ENCODE data around the gene NKPD1. TPM values are rescaled to one million over a fixed set of nuclear protein-coding genes. Genes with fewer than 3 reads are reported as not detected.

Gene NKPD1
- total RNA-seq, 4 donors from 2014 or later, result 0.16 TPM; not detected in 3

DNA sequence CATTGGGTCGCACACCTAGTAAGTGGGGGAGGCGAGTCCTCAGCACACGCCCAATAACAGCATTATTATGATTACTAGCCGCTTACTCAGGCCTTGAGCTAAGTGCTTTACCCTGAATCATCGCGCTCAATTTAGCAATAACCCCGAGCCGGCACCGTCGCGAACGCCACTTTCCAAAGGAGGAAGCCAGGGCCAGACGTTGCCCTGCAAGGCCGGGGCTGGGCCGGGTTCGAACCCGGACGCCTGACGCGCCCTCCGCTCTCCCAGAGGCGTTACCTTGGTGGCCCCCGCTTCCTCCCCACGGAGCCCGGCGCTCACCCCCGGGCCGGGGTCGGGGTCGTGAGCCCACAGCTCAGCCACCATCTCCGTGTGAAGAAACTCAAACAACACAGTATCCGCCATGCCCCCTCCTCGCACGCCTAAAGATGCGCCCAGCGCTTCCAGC, 17.1 kb upstream of the NKPD1 start, which contains the start of gene TRAPPC6A:
Gene TRAPPC6A (minus strand): TSS at position 421 of the 445 bp plus-strand sequence. CDS start 19 bp downstream, at position 402.
- H3K27ac ChIP-seq, result peak within 1 kb of the TSS; percentile 98 to 100 (median 99)
- peak; percentile 91 to 93 for TF ChIP-seq POLR2A (IDR thresholded peaks at IDR 0.05)
- TF ChIP-seq, protein P1, sequence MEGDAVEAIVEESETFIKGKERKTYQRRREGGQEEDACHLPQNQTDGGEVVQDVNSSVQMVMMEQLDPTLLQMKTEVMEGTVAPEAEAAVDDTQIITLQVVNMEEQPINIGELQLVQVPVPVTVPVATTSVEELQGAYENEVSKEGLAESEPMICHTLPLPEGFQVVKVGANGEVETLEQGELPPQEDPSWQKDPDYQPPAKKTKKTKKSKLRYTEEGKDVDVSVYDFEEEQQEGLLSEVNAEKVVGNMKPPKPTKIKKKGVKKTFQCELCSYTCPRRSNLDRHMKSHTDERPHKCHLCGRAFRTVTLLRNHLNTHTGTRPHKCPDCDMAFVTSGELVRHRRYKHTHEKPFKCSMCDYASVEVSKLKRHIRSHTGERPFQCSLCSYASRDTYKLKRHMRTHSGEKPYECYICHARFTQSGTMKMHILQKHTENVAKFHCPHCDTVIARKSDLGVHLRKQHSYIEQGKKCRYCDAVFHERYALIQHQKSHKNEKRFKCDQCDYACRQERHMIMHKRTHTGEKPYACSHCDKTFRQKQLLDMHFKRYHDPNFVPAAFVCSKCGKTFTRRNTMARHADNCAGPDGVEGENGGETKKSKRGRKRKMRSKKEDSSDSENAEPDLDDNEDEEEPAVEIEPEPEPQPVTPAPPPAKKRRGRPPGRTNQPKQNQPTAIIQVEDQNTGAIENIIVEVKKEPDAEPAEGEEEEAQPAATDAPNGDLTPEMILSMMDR (IDR thresholded peaks at IDR 0.05 in 4 of 5, conservative IDR thresholded peaks at IDR 0.05 in 1 of 5), result no peak
- H3K4me3 ChIP-seq, result peak within 1 kb of the TSS; percentile 82 to 93 (median 87)
- H3K9me3 ChIP-seq, result no peaks in the 10 kb centered on the region
- peaks cover 16 to 25% of the 10 kb centered on the region in 2 donors for H3K4me1 ChIP-seq
- no peaks in the 10 kb centered on the region for H3K27me3 ChIP-seq
- in situ Hi-C loops (cut with MboI; ENCODE audit: low sequenced_read_pairs in 4 of 4) (no loop called here), intact Hi-C loops (cut with DNase I; ENCODE audit: low total_unique reads) (loop anchor here (1.0 to 5.0 kb wide), 6 partner anchors 73 to 331 kb away; partner anchors contain the start of genes MARK4, NECTIN2, PPM1N and RTN2)
- ATAC-seq, result peak; percentile 3 to 18
- no peak for DNase-seq
- H3K36me3 ChIP-seq, result peaks cover 0 to 11% of the 10 kb centered on the region in 2 donors

DNA sequence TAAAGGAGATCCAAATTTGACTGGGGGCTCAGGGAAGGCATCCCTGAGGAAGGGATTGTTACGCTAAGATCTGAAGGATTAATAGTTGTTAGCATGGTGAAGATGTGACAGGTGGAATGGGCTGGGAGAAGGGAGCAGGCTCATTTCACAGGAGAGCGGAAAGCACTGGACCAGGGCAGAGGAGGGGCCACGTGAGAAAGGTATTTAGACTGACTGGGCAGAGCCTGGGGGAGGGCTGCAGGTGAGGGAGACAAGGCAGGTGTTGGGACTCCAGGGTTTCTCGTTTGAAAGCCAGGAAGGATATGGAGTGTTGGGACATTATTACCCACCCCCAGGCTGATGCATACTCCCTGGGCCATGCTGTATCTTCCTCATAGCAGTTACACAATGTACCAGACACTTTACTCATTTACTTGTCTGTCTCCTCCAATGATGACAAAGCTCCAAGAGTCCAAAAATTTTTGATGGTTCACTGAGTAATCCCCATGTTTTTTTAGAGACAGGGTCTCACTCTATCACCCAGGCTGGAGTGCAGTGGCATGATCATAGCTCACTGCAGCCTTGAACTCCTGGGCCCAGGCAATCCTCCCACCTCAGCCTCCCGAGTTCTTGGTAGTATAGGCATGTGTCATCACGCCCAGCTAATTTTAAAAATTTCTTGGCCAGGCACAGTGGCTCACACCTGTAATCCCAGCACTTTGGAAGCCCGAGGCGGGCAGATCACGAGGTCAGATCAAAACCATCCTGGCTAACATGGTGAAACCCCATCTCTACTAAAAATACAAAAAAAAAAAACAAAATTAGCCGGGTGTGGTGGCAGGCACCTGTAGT, 14.9 kb upstream of the NKPD1 start:
- no peak overlapping the region for H3K4me3 ChIP-seq
- intact Hi-C loops (cut with DNase I; ENCODE audit: low total_unique reads) (loop anchor here (2.0 to 5.0 kb wide), 2 partner anchors 153 to 322 kb away; partner anchors contain the start of genes PPM1N and RTN2), in situ Hi-C loops (cut with MboI; ENCODE audit: low sequenced_read_pairs in 4 of 4) (no loop called here)
- peaks cover 0 to 5% of the 10 kb centered on the region in 2 donors for H3K36me3 ChIP-seq
- no peak for TF ChIP-seq POLR2A (IDR thresholded peaks at IDR 0.05)
- TF ChIP-seq, protein P1 (IDR thresholded peaks at IDR 0.05 in 4 of 5, conservative IDR thresholded peaks at IDR 0.05 in 1 of 5), result no peak
- H3K27ac ChIP-seq, result no peak overlapping the region
- no peaks in the 10 kb centered on the region for H3K27me3 ChIP-seq
- ATAC-seq (no peak), DNase-seq (no peak)
- H3K4me1 ChIP-seq, result peaks cover 15 to 18% of the 10 kb centered on the region in 2 donors
- no peaks in the 10 kb centered on the region for H3K9me3 ChIP-seq

DNA sequence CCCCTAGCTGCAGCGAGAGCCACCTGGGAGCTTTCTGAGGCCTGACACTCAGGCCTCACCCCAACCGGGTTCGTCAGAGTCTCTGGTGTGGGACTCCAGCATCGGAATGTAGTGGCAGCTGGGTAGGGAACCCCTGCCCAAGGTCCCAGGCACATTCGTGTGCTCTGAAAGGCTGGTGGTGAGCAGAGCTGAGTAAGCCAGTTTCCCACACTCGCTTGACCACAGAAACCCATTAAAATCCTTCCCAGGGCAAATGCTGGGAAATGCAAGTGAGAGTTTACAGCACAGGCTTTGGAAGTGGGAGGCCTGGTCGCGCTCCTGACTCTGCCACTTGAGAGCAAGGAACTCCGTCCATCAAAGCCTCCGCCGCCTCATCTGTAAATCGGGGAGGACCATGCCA, 13.0 kb upstream of the NKPD1 start:
- Histone ChIP-seq H3K27me3 (no peaks in the 10 kb centered on the region), H3K36me3 (no peaks in the 10 kb centered on the region), H3K4me3 (no peak overlapping the region), H3K27ac (no peak overlapping the region), H3K9me3 (no peaks in the 10 kb centered on the region), H3K4me1 (peaks cover 5 to 9% of the 10 kb centered on the region in 2 donors)
- in situ Hi-C loops (cut with MboI; ENCODE audit: low sequenced_read_pairs in 4 of 4) (no loop called here), intact Hi-C loops (cut with DNase I; ENCODE audit: low total_unique reads) (no loop called here)
- no peak for ATAC-seq
- TF ChIP-seq POLR2A (IDR thresholded peaks at IDR 0.05), result no peak
- TF ChIP-seq, protein P1 (IDR thresholded peaks at IDR 0.05 in 4 of 5, conservative IDR thresholded peaks at IDR 0.05 in 1 of 5), result no peak
- no peak for DNase-seq

DNA sequence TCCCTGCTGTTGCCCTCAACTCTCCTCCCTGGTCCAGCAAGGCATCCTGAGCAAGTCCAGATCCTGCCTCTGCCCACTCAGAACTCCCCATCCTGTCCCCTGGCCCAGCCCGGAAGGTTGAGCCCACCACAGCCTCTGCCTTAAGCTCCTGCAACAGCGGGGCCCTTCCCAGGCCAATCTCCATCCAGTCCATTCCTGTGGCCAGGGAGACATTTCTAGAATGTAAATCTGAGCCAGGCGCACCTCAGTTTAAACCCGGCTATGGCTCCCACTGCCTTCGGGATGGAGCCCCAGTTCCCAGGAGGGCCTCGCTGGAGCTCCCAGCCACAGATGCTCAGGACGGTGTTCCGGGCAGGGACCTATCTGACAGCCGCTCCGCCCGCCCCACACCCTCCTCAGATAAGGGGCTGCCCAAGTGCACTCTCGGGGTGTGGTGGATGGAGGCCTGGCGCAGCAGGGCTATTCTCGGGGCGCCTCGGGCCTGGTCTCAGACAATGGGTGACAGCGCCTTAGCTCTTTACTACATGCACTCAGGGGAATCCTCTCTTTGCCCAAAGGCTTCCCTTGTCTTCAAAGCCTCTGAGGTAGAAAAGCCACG, 11.9 kb upstream of the NKPD1 start:
- H3K4me1 ChIP-seq, result peaks cover 5 to 9% of the 10 kb centered on the region in 2 donors
- TF ChIP-seq, protein P1 (IDR thresholded peaks at IDR 0.05 in 4 of 5, conservative IDR thresholded peaks at IDR 0.05 in 1 of 5), result no peak
- TF ChIP-seq POLR2A (IDR thresholded peaks at IDR 0.05), result no peak
- intact Hi-C loops (cut with DNase I; ENCODE audit: low total_unique reads), result no loop called here
- no peaks in the 10 kb centered on the region for H3K27me3 ChIP-seq
- H3K4me3 ChIP-seq, result no peak overlapping the region
- no peak overlapping the region for H3K27ac ChIP-seq
- H3K36me3 ChIP-seq, result no peaks in the 10 kb centered on the region
- ATAC-seq, result no peak
- in situ Hi-C loops (cut with MboI; ENCODE audit: low sequenced_read_pairs in 4 of 4), result no loop called here
- H3K9me3 ChIP-seq, result no peaks in the 10 kb centered on the region
- no peak for DNase-seq

Measured in gastrocnemius medialis (tissue), 4 donors.